Stimulated activated CD4-positive, alpha-beta T cell treated with anti-CD3 and anti-CD28 coated beads, Interleukin-1b, Interleukin-23, amount 100 ng/mL, for 48 hours (primary cell): ENCODE measurements around the gene AFG1L.
A peak's percentile ranks its signal among the peaks of the same experiment; 100 is the strongest.
"Not testable (repeated sequence)": the region's sequence is repeated elsewhere in the genome, so short reads cannot be mapped to it uniquely, and the experiment has no call there.

Experiments
- DNase-seq: peaks from one replicate; pipeline ENCODE4 v3.0.0-alpha.2; 2020

The AFG1L gene

GRCh38 chr6:108294727-108295625 is at the start of gene AFG1L:
Gene AFG1L (plus strand): TSS chr6:108295054. CDS start chr6:108295080, 26 bp downstream.
- peak; percentile 85 for DNase-seq

- not testable (repeated sequence) for DNase-seq
Observed at GRCh38 chr6:108245095-108245494, 49.8 kb upstream of the AFG1L start.

GRCh38 chr6:108247965-108248536 is 46.8 kb upstream of the AFG1L start:
- no peak for DNase-seq

GRCh38 chr6:108250240-108250866 is 44.5 kb upstream of the AFG1L start:
- DNase-seq, result no peak

GRCh38 chr6:108251252-108251651 is 43.6 kb upstream of the AFG1L start:
- no peak for DNase-seq

- no peak for DNase-seq
Observed at GRCh38 chr6:108252055-108252454, 42.8 kb upstream of the AFG1L start.

GRCh38 chr6:108253241-108253640 is 41.6 kb upstream of the AFG1L start:
- no peak for DNase-seq

- DNase-seq, result no peak
Observed at GRCh38 chr6:108254433-108255410, 40.1 kb upstream of the AFG1L start.

GRCh38 chr6:108260126-108260808 is 34.6 kb upstream of the AFG1L start:
- DNase-seq, result peak; percentile 24

- peak; percentile 92 for DNase-seq
Observed at GRCh38 chr6:108260809-108261569, 33.9 kb upstream of the AFG1L start, which contains the start of gene SNX3. Gene SNX3 (minus strand): TSS chr6:108261040. CDS start chr6:108260921, 119 bp downstream.

- DNase-seq, result no peak
Observed at GRCh38 chr6:108263371-108263770, 31.5 kb upstream of the AFG1L start.

GRCh38 chr6:108268845-108269244 is 26.0 kb upstream of the AFG1L start:
- DNase-seq, result no peak

GRCh38 chr6:108269955-108270354 is 24.9 kb upstream of the AFG1L start:
- DNase-seq, result not testable (repeated sequence)

- DNase-seq, result no peak
Observed at GRCh38 chr6:108274546-108274945, 20.3 kb upstream of the AFG1L start.

- DNase-seq, result no peak
Observed at GRCh38 chr6:108275976-108276375, 18.9 kb upstream of the AFG1L start.

GRCh38 chr6:108277295-108277694 is 17.6 kb upstream of the AFG1L start:
- no peak for DNase-seq

- DNase-seq, result no peak
Observed at GRCh38 chr6:108277831-108278230, 17.0 kb upstream of the AFG1L start.

GRCh38 chr6:108285381-108285780 is 9.5 kb upstream of the AFG1L start:
- DNase-seq, result no peak

- no peak for DNase-seq
Observed at GRCh38 chr6:108286366-108286765, 8.5 kb upstream of the AFG1L start.

GRCh38 chr6:108287373-108287772 is 7.5 kb upstream of the AFG1L start:
- DNase-seq, result no peak

GRCh38 chr6:108288742-108289141 is 6.1 kb upstream of the AFG1L start:
- no peak for DNase-seq
